HG03442 (cell line): ENCODE measurements around the gene JMJD4.

ENCODE experiments used
- ATAC-seq: cut with Tn5 transposase; IDR thresholded peaks from one replicate; pipeline ENCODE4 v1.9.1; 2021; ENCODE audit warnings: mild to moderate bottlenecking, moderate library complexity; ENCODE audit not compliant: unreplicated experiment

Gene JMJD4

GRCh38 chr1:227769047-227769935, 34.2 kb upstream of the JMJD4 start:
- ATAC-seq: no peak

- ATAC-seq: no peak
These were observed 33.5 kb upstream of the JMJD4 start for GRCh38 chr1:227768640-227769039.

GRCh38 chr1:227768125-227768439, 33.0 kb upstream of the JMJD4 start:
- ATAC-seq: no peak

GRCh38 chr1:227767401-227768124, 32.5 kb upstream of the JMJD4 start:
- no peak for ATAC-seq

DNA sequence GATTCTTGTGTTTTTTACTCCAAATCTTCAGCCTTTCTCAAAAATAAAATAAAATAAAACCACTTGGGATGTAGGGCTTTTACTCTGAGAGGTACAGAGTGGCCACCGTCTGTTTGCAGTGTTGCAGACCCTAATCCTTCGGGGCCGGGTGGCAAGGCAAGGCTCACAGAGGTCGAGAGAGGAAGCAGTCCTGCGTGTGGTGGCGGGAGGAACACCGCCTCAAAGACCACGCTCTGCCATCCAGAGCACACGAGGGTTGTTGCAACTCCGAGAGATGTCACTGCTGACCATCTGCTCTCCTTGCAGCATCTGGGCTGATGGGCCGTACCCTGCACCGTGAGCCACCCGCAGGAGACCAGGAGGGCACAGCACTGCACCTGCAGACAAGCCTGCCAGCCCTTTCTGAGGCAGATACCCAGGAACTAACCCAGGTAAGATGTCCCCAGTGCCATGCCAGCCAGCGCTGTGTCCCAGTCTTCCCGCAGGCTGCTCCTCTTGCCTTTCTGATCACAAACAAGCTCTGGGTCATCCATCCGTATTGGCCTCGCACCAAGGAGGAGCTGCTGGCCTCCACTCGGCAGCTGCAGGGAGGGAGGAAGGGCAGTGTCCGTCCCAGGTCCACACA, 31.7 kb upstream of the JMJD4 start:
- ATAC-seq: no peak

DNA sequence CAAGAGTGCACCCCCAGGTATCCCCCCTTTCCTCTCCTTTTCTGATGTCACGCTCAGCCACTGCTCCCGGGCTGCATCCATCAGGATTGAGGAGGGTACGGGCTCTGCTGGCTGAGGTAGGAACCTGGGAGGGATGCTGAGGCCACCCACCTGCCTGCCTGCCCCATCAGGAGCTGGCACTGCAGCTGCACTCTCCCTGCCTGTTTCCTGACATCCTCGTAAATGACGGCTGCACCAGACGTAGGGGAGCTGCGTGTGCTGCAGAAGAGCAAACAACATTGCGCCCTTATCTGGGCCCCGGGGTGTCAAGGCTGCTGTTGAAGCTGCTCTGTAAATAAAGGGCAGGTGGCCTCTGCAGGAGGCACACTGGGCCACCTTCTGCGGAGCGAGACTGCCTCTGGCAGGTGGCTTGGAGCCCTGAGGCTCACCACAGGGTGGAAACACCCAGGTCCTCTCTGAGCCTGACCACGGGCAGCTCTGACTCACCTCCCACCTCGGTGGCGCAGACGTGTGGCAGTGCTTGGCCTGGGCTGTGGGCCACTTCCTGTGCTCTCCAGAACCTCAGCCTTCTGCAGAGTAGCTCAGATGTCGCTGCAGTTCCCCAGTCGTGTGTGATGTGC, 31.0 kb upstream of the JMJD4 start:
- peak; percentile 58 for ATAC-seq

GRCh38 chr1:227765261-227766014, 30.3 kb upstream of the JMJD4 start:
- ATAC-seq: no peak

- no peak for ATAC-seq
These were observed 28.9 kb upstream of the JMJD4 start for GRCh38 chr1:227764019-227764391.

GRCh38 chr1:227763246-227764018, 28.3 kb upstream of the JMJD4 start:
- no peak for ATAC-seq

GRCh38 chr1:227762231-227762911, 27.3 kb upstream of the JMJD4 start:
- ATAC-seq: peak; percentile 56

DNA sequence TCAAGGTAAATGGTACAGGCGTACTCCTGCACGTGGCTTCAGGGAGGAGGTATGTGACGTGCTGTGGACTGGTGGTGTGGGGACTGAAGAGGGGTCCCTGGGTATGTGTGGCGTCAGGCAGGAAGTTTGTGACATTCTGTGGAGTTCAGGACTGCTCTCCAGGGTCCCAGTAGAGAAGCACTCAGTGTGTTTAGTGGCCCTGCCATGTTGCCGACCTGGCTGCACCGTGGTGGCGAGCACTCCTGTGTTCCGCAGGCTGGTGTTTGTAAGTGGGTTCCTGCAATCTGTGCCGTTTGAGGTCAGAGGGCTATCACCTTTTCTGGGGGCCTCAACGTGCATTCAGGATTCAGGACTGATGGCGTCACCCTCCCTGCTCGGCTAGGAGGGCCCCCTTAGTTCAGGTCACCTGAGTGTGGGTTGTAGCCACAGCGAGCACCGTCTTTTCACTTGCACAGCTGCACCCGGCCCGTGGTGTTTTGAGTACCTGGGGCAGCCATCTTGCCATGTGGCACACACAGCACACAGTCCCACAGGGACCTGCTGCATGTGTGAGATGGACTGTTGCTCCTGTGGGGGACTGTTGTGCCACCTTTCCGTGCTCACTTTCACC, 26.6 kb upstream of the JMJD4 start:
- no peak for ATAC-seq

- no peak for ATAC-seq
These were observed 25.3 kb upstream of the JMJD4 start for GRCh38 chr1:227760377-227760776.

- ATAC-seq: no peak
These were observed 24.5 kb upstream of the JMJD4 start for GRCh38 chr1:227759341-227760300.

DNA sequence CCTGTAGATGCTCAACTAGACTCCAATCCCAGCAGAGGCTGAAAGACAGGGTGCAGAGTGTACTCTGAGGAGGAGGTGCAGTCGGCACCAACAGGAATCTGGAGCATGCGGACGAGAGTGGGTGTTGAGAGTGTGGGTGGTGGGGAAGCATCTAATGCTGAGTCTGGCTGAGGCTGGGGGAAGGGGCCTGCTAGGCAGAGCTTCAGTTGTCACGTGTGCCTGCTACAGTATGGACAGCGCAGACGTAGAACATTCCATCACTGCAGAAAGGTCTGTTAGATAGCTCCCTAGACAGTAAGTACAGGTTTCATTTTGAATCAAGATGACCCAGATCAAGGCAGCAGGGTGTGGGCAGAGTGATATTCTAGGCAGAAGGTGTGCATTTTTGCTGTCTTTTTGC, 23.3 kb upstream of the JMJD4 start:
- peak; percentile 72 for ATAC-seq

GRCh38 chr1:227757781-227758180, 22.7 kb upstream of the JMJD4 start:
- no peak for ATAC-seq

- no peak for ATAC-seq
These were observed 21.3 kb upstream of the JMJD4 start for GRCh38 chr1:227756172-227756959.

- no peak for ATAC-seq
These were observed 19.9 kb upstream of the JMJD4 start for GRCh38 chr1:227754958-227755357.
